WTC11 (cell line): ENCODE data around the gene SLC25A28.

Experiments
- ATF2 ChIP-seq: sonication (generic); formaldehyde crosslinking; IDR thresholded peaks from 2 replicates; pipeline ENCODE4 v1.8.1; 2022; ENCODE audit warnings: low read depth, missing genetic modification reagents, borderline replicate concordance
- CTCF ChIP-seq: fragments of 200-600 bp; IDR thresholded peaks from 2 replicates; pipeline ENCODE4 v1.8.0; 2022; ENCODE audit warnings: antibody characterized with exemption
- E2F4 ChIP-seq: sonication (generic); formaldehyde crosslinking; IDR thresholded peaks from 2 replicates; pipeline ENCODE4 v1.8.1; 2022; ENCODE audit warnings: low read depth, mild to moderate bottlenecking, moderate library complexity, missing genetic modification reagents, borderline replicate concordance
- IRF2 ChIP-seq: sonication (generic); formaldehyde crosslinking; IDR thresholded peaks from 2 replicates; pipeline ENCODE4 v1.8.0; 2022; ENCODE audit warnings: low read depth, missing genetic modification reagents, borderline replicate concordance
- TCF7 ChIP-seq: sonication (generic); formaldehyde crosslinking; IDR thresholded peaks from 2 replicates; pipeline ENCODE4 v1.8.0; 2022; ENCODE audit warnings: mild to moderate bottlenecking, low read depth, missing genetic modification reagents, moderate library complexity

GRCh38 chr10:99630433-99630832, 10.2 kb upstream of the SLC25A28 start:
- TF ChIP-seq IRF2 (no peak), ATF2 (CRISPR knock-in tag) (no peak), TCF7 (CRISPR knock-in tag) (no peak), CTCF (no peak), E2F4 (CRISPR knock-in tag) (no peak)
